K562 (cell line): ENCODE measurements around the gene SYMPK. TPM values are rescaled to one million over a fixed set of nuclear protein-coding genes. Genes with fewer than 3 reads are reported as not detected.
A peak's percentile ranks its signal among the peaks of the same experiment; 100 is the strongest.

Source experiments
- SREBF2 ChIP-seq: sonication (generic); formaldehyde crosslinking; IDR thresholded peaks from 2 replicates; pipeline ENCODE4 v1.4.0; 2020; ENCODE audit warnings: mild to moderate bottlenecking, missing genetic modification reagents
- TCF7L2 ChIP-seq: fragments of 150-350 bp; IDR thresholded peaks from 2 replicates; pipeline ENCODE4 v1.6.1; 2016; ENCODE audit warnings: low read depth, mild to moderate bottlenecking, low read length, moderate library complexity
- TFE3 ChIP-seq: fragments of 450-650 bp; formaldehyde crosslinking; IDR thresholded peaks from 2 replicates; pipeline ENCODE4 v1.4.0; 2020; ENCODE audit warnings: mild to moderate bottlenecking, mixed read lengths
- ZNF407 ChIP-seq: fragments of 450-650 bp; IDR thresholded peaks from 2 replicates; pipeline ENCODE4 v1.6.1; 2016; ENCODE audit warnings: low read depth
- ZNF436 ChIP-seq: fragments of 250-450, 450-650 bp; sonication (Bioruptor Pico); formaldehyde crosslinking; IDR thresholded peaks from 2 replicates; pipeline ENCODE4 v1.7.0; 2020; ENCODE audit warnings: mild to moderate bottlenecking
- polyA plus RNA-seq, 8 experiments: library from polyadenylated mRNA; depleted of rRNA in 4 of 8; stranded (reverse) in 5 of 8; unstranded in 3 of 8; fragments of >200 nt; fragmentation: Nextera tagmentation in 2 of 8; fragmentation: Illumina TruSeq in 1 of 8; extraction: Ambion mirVana in 2 of 8; extraction: Trizol in 1 of 8; gene quantifications; 2 replicates each; pipeline versions ENCODE4 v1.2.1 to v1.2.3, GENCODE V29; 2011 to 2014; ENCODE audit warnings: inconsistent platforms in 1 of 8, missing spikeins in 1 of 8
- total RNA-seq, 7 experiments: library from RNA; depleted of rRNA in 6 of 7; stranded (reverse); fragments of >200 nt in 6 of 7; fragmentation: Illumina TruSeq in 2 of 7; extraction: Trizol in 2 of 7; gene quantifications; 2 replicates each; pipeline versions ENCODE4 v1.2.1 to v1.2.3, GENCODE V29; 2011 to 2021; ENCODE audit warnings: low replicate concordance in 1 of 7
- TF ChIP-seq, protein P1 (sequence below), 2 experiments: fragments of 150-350 bp in 1 of 2; IDR thresholded peaks; 2 replicates each; pipeline ENCODE4 v1.6.1; 2012 to 2016; ENCODE audit warnings: low read depth in 2 of 2, low read length in 2 of 2, mild to moderate bottlenecking in 1 of 2, moderate library complexity in 1 of 2
- TF ChIP-seq, protein P2 (sequence below): fragments of 200-800 bp; sonication (Bioruptor generic); IDR thresholded peaks from 2 replicates; pipeline ENCODE4 v1.6.1; 2016; ENCODE audit warnings: missing genetic modification characterization, missing compliant biosample characterization

The SYMPK gene
- total and polyA plus RNA-seq, 9 of the 15 experiments (the other 6 are each of a cell fraction or from before 2014, with no cell fraction given), result 0.73 to 95.5 (median 58.4) TPM

GRCh38 chr19:45862564-45863334 lies at the start of gene SYMPK (continued):
- TF ChIP-seq ZNF407, result peak; percentile 88
- no peak for TF ChIP-seq ZNF436
- no peak; the same call in 1 of the 2 replicates for TF ChIP-seq TCF7L2
- TF ChIP-seq, protein P1, sequence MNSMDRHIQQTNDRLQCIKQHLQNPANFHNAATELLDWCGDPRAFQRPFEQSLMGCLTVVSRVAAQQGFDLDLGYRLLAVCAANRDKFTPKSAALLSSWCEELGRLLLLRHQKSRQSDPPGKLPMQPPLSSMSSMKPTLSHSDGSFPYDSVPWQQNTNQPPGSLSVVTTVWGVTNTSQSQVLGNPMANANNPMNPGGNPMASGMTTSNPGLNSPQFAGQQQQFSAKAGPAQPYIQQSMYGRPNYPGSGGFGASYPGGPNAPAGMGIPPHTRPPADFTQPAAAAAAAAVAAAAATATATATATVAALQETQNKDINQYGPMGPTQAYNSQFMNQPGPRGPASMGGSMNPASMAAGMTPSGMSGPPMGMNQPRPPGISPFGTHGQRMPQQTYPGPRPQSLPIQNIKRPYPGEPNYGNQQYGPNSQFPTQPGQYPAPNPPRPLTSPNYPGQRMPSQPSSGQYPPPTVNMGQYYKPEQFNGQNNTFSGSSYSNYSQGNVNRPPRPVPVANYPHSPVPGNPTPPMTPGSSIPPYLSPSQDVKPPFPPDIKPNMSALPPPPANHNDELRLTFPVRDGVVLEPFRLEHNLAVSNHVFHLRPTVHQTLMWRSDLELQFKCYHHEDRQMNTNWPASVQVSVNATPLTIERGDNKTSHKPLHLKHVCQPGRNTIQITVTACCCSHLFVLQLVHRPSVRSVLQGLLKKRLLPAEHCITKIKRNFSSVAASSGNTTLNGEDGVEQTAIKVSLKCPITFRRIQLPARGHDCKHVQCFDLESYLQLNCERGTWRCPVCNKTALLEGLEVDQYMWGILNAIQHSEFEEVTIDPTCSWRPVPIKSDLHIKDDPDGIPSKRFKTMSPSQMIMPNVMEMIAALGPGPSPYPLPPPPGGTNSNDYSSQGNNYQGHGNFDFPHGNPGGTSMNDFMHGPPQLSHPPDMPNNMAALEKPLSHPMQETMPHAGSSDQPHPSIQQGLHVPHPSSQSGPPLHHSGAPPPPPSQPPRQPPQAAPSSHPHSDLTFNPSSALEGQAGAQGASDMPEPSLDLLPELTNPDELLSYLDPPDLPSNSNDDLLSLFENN (IDR thresholded peaks at IDR 0.05; ENCODE audit: low read depth in 2 of 2, low read length in 2 of 2), result no peak
- peak; percentile 71 for TF ChIP-seq TFE3
- TF ChIP-seq, protein P2, sequence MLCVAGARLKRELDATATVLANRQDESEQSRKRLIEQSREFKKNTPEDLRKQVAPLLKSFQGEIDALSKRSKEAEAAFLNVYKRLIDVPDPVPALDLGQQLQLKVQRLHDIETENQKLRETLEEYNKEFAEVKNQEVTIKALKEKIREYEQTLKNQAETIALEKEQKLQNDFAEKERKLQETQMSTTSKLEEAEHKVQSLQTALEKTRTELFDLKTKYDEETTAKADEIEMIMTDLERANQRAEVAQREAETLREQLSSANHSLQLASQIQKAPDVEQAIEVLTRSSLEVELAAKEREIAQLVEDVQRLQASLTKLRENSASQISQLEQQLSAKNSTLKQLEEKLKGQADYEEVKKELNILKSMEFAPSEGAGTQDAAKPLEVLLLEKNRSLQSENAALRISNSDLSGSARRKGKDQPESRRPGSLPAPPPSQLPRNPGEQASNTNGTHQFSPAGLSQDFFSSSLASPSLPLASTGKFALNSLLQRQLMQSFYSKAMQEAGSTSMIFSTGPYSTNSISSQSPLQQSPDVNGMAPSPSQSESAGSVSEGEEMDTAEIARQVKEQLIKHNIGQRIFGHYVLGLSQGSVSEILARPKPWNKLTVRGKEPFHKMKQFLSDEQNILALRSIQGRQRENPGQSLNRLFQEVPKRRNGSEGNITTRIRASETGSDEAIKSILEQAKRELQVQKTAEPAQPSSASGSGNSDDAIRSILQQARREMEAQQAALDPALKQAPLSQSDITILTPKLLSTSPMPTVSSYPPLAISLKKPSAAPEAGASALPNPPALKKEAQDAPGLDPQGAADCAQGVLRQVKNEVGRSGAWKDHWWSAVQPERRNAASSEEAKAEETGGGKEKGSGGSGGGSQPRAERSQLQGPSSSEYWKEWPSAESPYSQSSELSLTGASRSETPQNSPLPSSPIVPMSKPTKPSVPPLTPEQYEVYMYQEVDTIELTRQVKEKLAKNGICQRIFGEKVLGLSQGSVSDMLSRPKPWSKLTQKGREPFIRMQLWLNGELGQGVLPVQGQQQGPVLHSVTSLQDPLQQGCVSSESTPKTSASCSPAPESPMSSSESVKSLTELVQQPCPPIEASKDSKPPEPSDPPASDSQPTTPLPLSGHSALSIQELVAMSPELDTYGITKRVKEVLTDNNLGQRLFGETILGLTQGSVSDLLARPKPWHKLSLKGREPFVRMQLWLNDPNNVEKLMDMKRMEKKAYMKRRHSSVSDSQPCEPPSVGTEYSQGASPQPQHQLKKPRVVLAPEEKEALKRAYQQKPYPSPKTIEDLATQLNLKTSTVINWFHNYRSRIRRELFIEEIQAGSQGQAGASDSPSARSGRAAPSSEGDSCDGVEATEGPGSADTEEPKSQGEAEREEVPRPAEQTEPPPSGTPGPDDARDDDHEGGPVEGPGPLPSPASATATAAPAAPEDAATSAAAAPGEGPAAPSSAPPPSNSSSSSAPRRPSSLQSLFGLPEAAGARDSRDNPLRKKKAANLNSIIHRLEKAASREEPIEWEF (CRISPR knock-in tag), result no peak
- no peak for TF ChIP-seq SREBF2
